Measurements from ENCODE around the gene TBC1D8.
A peak's percentile ranks its signal among the peaks of the same experiment; 100 is the strongest.
"Not testable (repeated sequence)": the region's sequence is repeated elsewhere in the genome, so short reads cannot be mapped to it uniquely, and the experiment has no call there.

The TBC1D8 gene

GRCh38 chr2:101063352-101064124 lies 87.6 kb downstream of the TBC1D8 start:
- no peak for DNase-seq

DNA sequence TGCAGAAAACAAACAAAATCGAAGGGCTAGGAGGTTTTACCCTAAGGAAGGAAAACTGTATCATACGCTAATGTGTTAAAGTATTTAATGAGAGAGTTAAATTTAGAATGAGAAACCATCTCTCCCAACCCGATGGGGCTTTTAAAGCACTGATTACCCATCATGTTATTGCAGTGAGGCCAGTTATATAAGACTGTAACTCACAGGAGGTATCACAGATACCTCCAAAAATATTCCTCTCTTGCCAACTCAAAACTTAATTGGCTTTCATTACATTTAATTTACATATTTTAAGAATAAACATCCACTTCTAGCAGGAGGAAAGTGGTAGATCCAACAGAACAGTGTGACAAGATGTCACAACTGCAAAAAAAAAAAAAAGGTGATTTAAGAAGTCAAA lies 92.8 kb downstream of the TBC1D8 start:
- no peak for DNase-seq

DNA sequence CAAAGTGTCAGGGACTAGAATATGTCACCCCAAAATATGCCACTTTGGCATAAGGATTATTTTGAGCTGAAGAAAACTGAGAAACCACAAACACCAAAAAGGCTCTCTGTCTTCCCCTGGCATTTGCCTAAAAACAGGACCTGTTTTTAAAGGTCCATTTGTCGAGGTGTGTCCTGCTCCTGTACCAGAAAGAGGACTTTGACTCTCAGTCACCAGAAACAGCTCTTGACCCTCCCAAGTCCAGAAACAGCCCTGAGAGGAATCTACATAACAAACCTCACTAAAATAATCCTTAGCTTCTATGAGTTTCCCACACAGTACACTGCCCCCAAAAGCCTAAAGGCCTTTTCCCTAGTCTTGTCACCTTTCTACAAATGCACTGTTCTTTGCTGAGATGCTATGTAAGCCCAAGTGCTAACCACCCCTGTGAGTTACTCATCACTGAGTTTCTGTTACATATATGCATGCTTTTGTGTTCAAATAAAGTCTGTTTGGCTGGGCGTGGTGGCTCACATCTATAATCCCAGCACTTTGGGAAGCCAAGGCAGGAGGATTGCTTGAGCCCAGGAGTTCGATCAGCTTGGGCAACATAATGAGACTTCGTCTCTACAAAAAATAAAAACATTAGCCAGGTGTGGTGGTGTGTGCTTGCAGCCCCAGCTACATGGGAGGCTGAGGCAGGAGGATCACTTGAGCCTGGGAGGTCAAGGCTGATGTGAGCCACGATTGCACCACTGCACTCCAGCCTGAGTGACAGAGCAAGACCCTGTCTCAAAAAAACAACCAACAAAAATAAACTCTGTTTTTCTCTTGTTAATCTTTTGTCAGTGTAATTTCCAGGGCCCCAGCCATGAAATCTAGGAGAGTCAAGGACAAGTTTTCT lies 93.9 kb downstream of the TBC1D8 start:
- DNase-seq: no peak

- no peak for DNase-seq
These were observed 98.1 kb downstream of the TBC1D8 start for GRCh38 chr2:101053117-101053516.

GRCh38 chr2:101052147-101052546 lies 99.0 kb downstream of the TBC1D8 start:
- DNase-seq: no peak

DNA sequence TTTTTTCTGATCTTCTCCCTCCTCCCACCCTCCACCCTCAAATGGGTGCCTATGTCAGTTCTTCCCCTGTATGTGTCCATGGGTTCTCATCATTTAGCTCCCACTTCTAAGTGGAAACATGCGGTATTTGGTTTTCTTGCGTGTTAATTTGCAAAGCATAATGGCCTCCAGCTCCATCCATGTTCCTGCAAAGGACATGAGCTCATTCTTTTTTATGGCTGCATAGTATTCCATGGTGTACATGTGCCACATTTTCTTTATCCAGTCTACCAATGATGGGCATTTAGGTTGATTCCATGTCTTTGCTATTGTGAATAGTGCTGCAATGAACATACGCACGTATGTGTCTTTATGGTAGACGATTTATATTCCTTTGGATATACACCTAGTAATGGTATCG lies 100.3 kb downstream of the TBC1D8 start:
- DNase-seq: not testable (repeated sequence)

DNA sequence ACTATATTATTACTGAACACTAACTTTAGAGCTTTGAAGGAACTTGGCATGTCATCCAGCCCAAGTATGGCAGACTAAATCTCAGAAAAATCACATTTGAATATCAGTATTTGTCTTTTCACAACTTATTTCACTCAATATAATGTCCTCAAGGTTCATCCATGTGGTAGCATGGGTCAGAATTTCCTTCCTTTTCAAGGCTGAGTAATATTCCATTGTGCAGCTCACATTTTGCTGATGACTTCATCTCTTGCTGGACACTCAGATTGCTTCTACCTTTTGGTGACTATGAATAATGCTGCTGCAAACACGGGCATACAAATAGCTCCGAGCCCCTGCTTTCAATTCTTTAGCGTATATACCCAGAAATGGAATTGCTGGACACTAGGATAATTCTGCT lies 102.4 kb downstream of the TBC1D8 start:
- no peak for DNase-seq

- DNase-seq: no peak
These were observed 103.4 kb downstream of the TBC1D8 start for GRCh38 chr2:101047774-101048173.

DNA sequence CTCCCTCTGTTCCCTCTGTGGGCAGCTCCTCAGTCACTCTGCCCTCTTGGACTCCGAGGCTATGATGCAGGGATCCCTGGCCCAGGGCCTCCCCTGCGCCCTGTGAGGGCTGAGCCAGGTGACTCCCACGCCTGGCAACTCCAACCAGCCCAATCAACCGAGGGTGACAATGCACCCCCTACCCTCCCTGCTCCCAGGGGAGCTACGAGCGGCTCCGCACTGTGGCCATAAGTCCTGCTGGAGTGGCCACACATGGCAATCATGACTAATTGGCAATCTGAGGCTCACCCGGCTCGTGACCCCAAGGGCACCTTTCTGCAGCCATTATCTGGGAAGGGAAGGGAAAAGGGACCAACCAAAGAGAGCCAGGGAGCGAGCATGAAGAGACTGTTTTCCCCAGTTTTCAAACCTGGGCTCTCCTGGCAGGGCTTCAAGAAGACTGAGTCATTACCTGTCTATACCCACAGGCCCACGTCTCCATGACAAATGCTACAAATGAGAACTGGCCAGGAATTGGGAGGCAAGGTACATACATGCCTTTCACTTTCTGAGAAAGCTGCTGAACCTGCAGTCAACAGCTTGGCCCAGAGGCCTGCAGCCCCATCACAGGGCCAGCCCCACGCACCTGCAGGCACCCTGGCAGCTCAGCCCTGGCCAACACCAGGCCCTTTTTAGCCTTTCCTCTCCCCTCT lies 104.0 kb downstream of the TBC1D8 start:
- DNase-seq: no peak

- no peak for DNase-seq
These were observed 105.9 kb downstream of the TBC1D8 start for GRCh38 chr2:101045330-101045729.

- no peak for DNase-seq
These were observed 109.8 kb downstream of the TBC1D8 start for GRCh38 chr2:101041413-101041812.

- DNase-seq: no peak
These were observed 110.4 kb downstream of the TBC1D8 start for GRCh38 chr2:101040761-101041160.

GRCh38 chr2:101040072-101040471 lies 111.1 kb downstream of the TBC1D8 start:
- DNase-seq: no peak

- DNase-seq: peak; percentile 67
These were observed 112.5 kb downstream of the TBC1D8 start for GRCh38 chr2:101038455-101039255.

DNA sequence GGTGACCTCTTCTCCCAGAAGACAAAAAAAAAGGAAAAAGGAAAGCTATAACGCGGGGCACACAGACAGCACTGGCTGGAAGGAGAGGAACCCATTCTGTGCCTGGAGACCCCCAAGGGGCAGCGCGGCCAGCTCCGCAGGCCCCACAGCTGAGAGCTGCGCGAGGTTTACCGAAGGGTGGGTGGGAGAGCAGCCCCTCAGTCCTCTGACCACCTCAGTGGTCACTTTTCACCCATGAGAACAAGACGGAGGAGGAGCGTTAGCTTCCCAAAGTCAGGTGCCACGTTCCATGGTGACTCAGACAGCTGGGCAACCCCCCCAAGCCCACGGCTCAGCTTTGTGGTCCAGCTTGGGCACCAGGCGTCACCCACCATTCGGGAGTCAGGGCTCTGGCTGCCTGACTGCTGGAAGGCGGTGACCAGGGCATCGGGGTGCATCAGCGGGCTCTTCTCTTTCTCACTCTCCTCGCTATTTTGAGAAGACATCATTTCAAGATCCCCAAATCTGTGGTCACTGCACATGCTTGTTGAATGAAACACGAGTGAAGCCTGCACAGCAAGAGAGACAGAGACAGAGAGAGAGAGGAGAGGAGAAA lies 113.9 kb downstream of the TBC1D8 start:
- no peak for DNase-seq

DNA sequence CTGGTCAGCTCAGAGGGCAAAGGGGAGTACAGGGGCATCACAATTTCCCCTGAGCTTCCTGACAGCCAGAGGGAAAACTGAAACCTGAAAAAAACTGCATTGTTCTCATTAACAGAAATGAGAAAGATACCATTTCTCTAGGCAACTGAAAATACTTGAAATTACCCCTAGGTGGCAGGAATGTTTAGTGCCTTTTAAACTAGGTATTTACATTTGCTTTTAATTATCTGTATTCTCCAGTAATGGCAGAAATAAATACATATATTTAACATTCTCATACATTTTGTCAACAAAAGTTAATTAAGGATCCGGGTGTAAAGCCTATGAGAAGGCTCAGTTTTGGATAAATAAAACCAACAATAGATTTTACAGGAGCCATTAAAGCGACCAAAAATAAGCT lies 114.6 kb downstream of the TBC1D8 start:
- no peak for DNase-seq

- DNase-seq: no peak
These were observed 119.0 kb downstream of the TBC1D8 start for GRCh38 chr2:101032084-101032776.

GRCh38 chr2:101030866-101031554 lies 120.2 kb downstream of the TBC1D8 start:
- DNase-seq: no peak

- no peak for DNase-seq
These were observed 123.3 kb downstream of the TBC1D8 start for GRCh38 chr2:101027852-101028251.

GRCh38 chr2:101026923-101027469 lies 124.2 kb downstream of the TBC1D8 start:
- no peak for DNase-seq

GRCh38 chr2:101026253-101026701 lies 124.9 kb downstream of the TBC1D8 start:
- DNase-seq: no peak
